H1 (cell line): Measurements from ENCODE around the gene ADAMTS17. TPM values are rescaled to one million over a fixed set of nuclear protein-coding genes. Genes with fewer than 3 reads are reported as not detected.

Experiments used
- CTCF ChIA-PET: fragments of 300-600 bp; sonication (Branson Sonifier 250); formaldehyde crosslinking; loops from one replicate; lab custom pipeline; 2021; ENCODE audit not compliant: partially characterized antibody; lab: Charles Lee
- POLR2A ChIA-PET: fragments of 300-600 bp; sonication (Branson Sonifier 250); formaldehyde crosslinking; loops from one replicate; lab custom pipeline; 2021; ENCODE audit warnings: inconsistent platforms; ENCODE audit not compliant: partially characterized antibody; lab: Charles Lee
- DNase-seq, 2 experiments: peaks; one replicate each; pipeline versions ENCODE4 v3.0.0 to v3.0.0-alpha.2; 2010 to 2022; ENCODE audit warnings: low spot score in 2 of 2, low read depth in 1 of 2, mixed read lengths in 1 of 2
- FAIRE-seq: peaks from 2 replicates; lab custom pipeline; 2011; peaks lifted over from hg19 to GRCh38; lab: Jason Lieb, UNC
- H2AFZ ChIP-seq: 2 replicates; pipeline ENCODE4 v1.8.1; 2012; ENCODE audit warnings: low read length, inconsistent platforms
- H2AK5ac ChIP-seq: 2 replicates; pipeline ENCODE4 v1.6.1; 2013; ENCODE audit warnings: low read depth, low read length
- H2BK120ac ChIP-seq: replicated peaks from 2 replicates; pipeline ENCODE3; 2013; ENCODE audit warnings: low read depth, low read length, inconsistent platforms
- H2BK12ac ChIP-seq: 2 replicates; pipeline ENCODE4 v1.6.1; 2013; ENCODE audit warnings: low read depth, low read length
- H2BK15ac ChIP-seq: 2 replicates; pipeline ENCODE4 v1.6.1; 2013; ENCODE audit warnings: low read length
- H2BK20ac ChIP-seq: 2 replicates; pipeline ENCODE4 v1.6.1; 2013; ENCODE audit warnings: low read length
- H2BK5ac ChIP-seq: 2 replicates; pipeline ENCODE4 v1.6.1; 2013; ENCODE audit warnings: low read depth, low read length
- H3K14ac ChIP-seq: 2 replicates; pipeline ENCODE4 v1.6.1; 2013; ENCODE audit warnings: inconsistent platforms; ENCODE audit not compliant: insufficient read length
- H3K18ac ChIP-seq: 2 replicates; pipeline ENCODE4 v1.6.1; 2013; ENCODE audit warnings: low read length; ENCODE audit errors: extremely low read depth
- H3K23ac ChIP-seq: 2 replicates; pipeline ENCODE4 v1.6.1; 2013; ENCODE audit warnings: inconsistent platforms; ENCODE audit not compliant: insufficient read length
- H3K23me2 ChIP-seq: 2 replicates; pipeline ENCODE4 v1.6.1; 2013; ENCODE audit warnings: low read depth, low read length
- H3K27ac ChIP-seq: 2 replicates; pipeline ENCODE4 v1.6.1; 2011; ENCODE audit warnings: low read depth, low read length, inconsistent platforms
- H3K27me3 ChIP-seq, 4 experiments: replicated peaks in 1 of 4; 1 replicate in 1 of 4; 2 replicates in 3 of 4; pipeline versions ENCODE4 v1.6.1 to v1.8.1; 2011 to 2013; ENCODE audit warnings: low read length in 3 of 4, mild to moderate bottlenecking in 3 of 4, inconsistent platforms in 2 of 4, mixed read lengths in 2 of 4, moderate library complexity in 1 of 4; ENCODE audit not compliant: control insufficient read depth in 3 of 4, insufficient read depth in 3 of 4; ENCODE audit errors: extremely low read depth in 1 of 4
- H3K36me3 ChIP-seq, 4 experiments: 2 replicates each; pipeline versions ENCODE4 v1.6.1 to v1.8.1; 2011 to 2013; ENCODE audit warnings: mild to moderate bottlenecking in 4 of 4, low read length in 3 of 4, moderate library complexity in 2 of 4, control low read depth in 1 of 4, inconsistent platforms in 1 of 4; ENCODE audit not compliant: insufficient read depth in 4 of 4, control insufficient read depth in 2 of 4
- H3K4ac ChIP-seq: replicated peaks from 2 replicates; pipeline ENCODE3; 2013; ENCODE audit warnings: low read length, low read depth, mixed read lengths, inconsistent platforms; ENCODE audit not compliant: insufficient read length
- H3K4me1 ChIP-seq, 4 experiments: replicated peaks in 1 of 4; 1 replicate in 1 of 4; 2 replicates in 3 of 4; pipeline versions ENCODE4 v1.6.1 to v1.8.1; 2011 to 2013; ENCODE audit warnings: low read length in 3 of 4, inconsistent platforms in 2 of 4, mixed read lengths in 1 of 4; ENCODE audit not compliant: insufficient read depth in 4 of 4, control insufficient read depth in 3 of 4
- H3K4me2 ChIP-seq, 2 experiments: 2 replicates each; pipeline versions ENCODE4 v1.6.1 to v1.8.1; 2011 to 2013; ENCODE audit warnings: low read depth in 2 of 2, low read length in 2 of 2, control low read depth in 1 of 2, inconsistent platforms in 1 of 2, mild to moderate bottlenecking in 1 of 2; ENCODE audit not compliant: insufficient read depth in 1 of 2
- H3K4me3 ChIP-seq, 4 experiments: fragments of 200-600, 300-600 bp in 1 of 4; sonication (generic), shearing (Covaris generic), sonication (Bioruptor Twin) in 1 of 4; 2 replicates each; pipeline versions ENCODE4 v1.5.1 to v1.8.1; 2011 to 2016; ENCODE audit warnings: low read length in 4 of 4, low read depth in 3 of 4, control low read depth in 2 of 4, inconsistent platforms in 2 of 4, mild to moderate bottlenecking in 2 of 4, mixed read lengths in 1 of 4, moderate library complexity in 1 of 4; ENCODE audit not compliant: insufficient read depth in 2 of 4; ENCODE audit errors: extremely low read depth in 1 of 4
- H3K56ac ChIP-seq: replicated peaks from 2 replicates; pipeline ENCODE3; 2013; ENCODE audit warnings: low read depth, mild to moderate bottlenecking, mixed read lengths, low read length, inconsistent platforms; ENCODE audit not compliant: insufficient read length
- H3K79me1 ChIP-seq: 2 replicates; pipeline ENCODE4 v1.6.1; 2013; ENCODE audit warnings: low read depth, low read length, control low read depth
- H3K79me2 ChIP-seq, 2 experiments: 2 replicates each; pipeline versions ENCODE4 v1.6.1 to v1.8.1; 2012 to 2013; ENCODE audit warnings: low read length in 2 of 2, mild to moderate bottlenecking in 2 of 2, inconsistent platforms in 1 of 2; ENCODE audit not compliant: insufficient read depth in 2 of 2, control insufficient read depth in 1 of 2
- H3K9ac ChIP-seq, 4 experiments: replicated peaks in 1 of 4; 1 replicate in 1 of 4; 2 replicates in 3 of 4; pipeline versions ENCODE4 v1.6.1 to v1.8.1; 2011 to 2013; ENCODE audit warnings: low read depth in 3 of 4, low read length in 3 of 4, control low read depth in 2 of 4, mild to moderate bottlenecking in 2 of 4, moderate library complexity in 2 of 4, inconsistent platforms in 1 of 4; ENCODE audit errors: extremely low read depth in 1 of 4
- H3K9me3 ChIP-seq, 2 experiments: 2 replicates each; pipeline versions ENCODE4 v1.6.1 to v1.8.1; 2012 to 2013; ENCODE audit warnings: mild to moderate bottlenecking in 2 of 2, moderate library complexity in 2 of 2, control low read depth in 1 of 2, inconsistent platforms in 1 of 2, low read depth in 1 of 2, low read length in 1 of 2, mixed read lengths in 1 of 2; ENCODE audit not compliant: insufficient read depth in 2 of 2
- H4K20me1 ChIP-seq, 2 experiments: replicated peaks in 1 of 2; 2 replicates each; pipeline versions ENCODE3 to v1.8.1; 2011 to 2013; ENCODE audit warnings: inconsistent platforms in 2 of 2, low read length in 2 of 2, mild to moderate bottlenecking in 1 of 2; ENCODE audit not compliant: insufficient read depth in 2 of 2, control insufficient read depth in 1 of 2
- H4K5ac ChIP-seq: 2 replicates; pipeline ENCODE4 v1.6.1; 2013; ENCODE audit warnings: low read length, low read depth, mixed read lengths, inconsistent platforms; ENCODE audit not compliant: insufficient read length
- H4K8ac ChIP-seq: 2 replicates; pipeline ENCODE4 v1.8.0; 2013; ENCODE audit warnings: mild to moderate bottlenecking, moderate library complexity, low read length, inconsistent platforms; ENCODE audit not compliant: insufficient read depth; ENCODE audit errors: extremely low read depth
- H4K91ac ChIP-seq: replicated peaks from 2 replicates; pipeline ENCODE3; 2013; ENCODE audit warnings: low read length, mixed read lengths, inconsistent platforms; ENCODE audit not compliant: insufficient read length
- ASH2L ChIP-seq: fragments of 200-600, 300-600 bp; sonication (generic); IDR thresholded peaks from one replicate; pipeline ENCODE4 v1.7.1; 2017; ENCODE audit warnings: low read length
- BCL11A ChIP-seq, 2 experiments: IDR thresholded peaks; one replicate each; pipeline ENCODE4 v1.6.1; 2011; ENCODE audit warnings: low read depth in 2 of 2, low read length in 2 of 2, mild to moderate bottlenecking in 2 of 2
- BRCA1 ChIP-seq: IDR thresholded peaks from 2 replicates; pipeline ENCODE4 v1.6.1; 2012; ENCODE audit warnings: low read depth, low read length, improper control_type of control experiment
- CBX5 ChIP-seq: fragments of 300-800, 300-1000 bp; sonication (generic); IDR thresholded peaks from 2 replicates; pipeline ENCODE4 v1.7.1; 2016; ENCODE audit warnings: antibody characterized with exemption, low read length, low read depth
- POU5F1 ChIP-seq: IDR thresholded peaks from 2 replicates; pipeline ENCODE4 v1.6.1; 2011; ENCODE audit warnings: low read depth, mild to moderate bottlenecking, low read length, moderate library complexity
- RNF2 ChIP-seq: fragments of 200-900, 300-1000 bp; sonication (generic); IDR thresholded peaks from 2 replicates; pipeline ENCODE4 v1.7.1; 2016; ENCODE audit warnings: borderline replicate concordance, low read depth, mild to moderate bottlenecking, antibody characterized with exemption, low read length; ENCODE audit not compliant: poor library complexity, severe bottlenecking; ENCODE audit errors: missing control alignments
- SIX5 ChIP-seq: IDR thresholded peaks from 2 replicates; pipeline ENCODE4 v1.6.1; 2011; ENCODE audit warnings: mild to moderate bottlenecking, low read depth, low read length
- SRF ChIP-seq: IDR thresholded peaks from 2 replicates; pipeline ENCODE4 v1.6.1; 2011; ENCODE audit warnings: mild to moderate bottlenecking, low read depth, low read length, moderate library complexity
- TBP ChIP-seq: IDR thresholded peaks from 2 replicates; pipeline ENCODE4 v1.6.1; 2011; ENCODE audit warnings: low read depth, low read length, improper control_type of control experiment
- TCF12 ChIP-seq: IDR thresholded peaks from 2 replicates; pipeline ENCODE4 v1.6.1; 2011; ENCODE audit warnings: low read depth, mild to moderate bottlenecking, low read length
- YY1 ChIP-seq: IDR thresholded peaks from 2 replicates; pipeline ENCODE4 v1.6.1; 2011; ENCODE audit warnings: low read depth, mild to moderate bottlenecking, low read length
- WGBS, 2 experiments: shearing (Covaris generic) in 1 of 2; methylation state at CpG; one replicate each; pipeline versions ENCODE4 v1.1.6 to v1.1.7; 2013 to 2015; ENCODE audit warnings: low lambda C conversion rate in 2 of 2, mixed read lengths in 2 of 2, inconsistent platforms in 1 of 2, low coverage in 1 of 2, missing lambda C conversion rate in 1 of 2; ENCODE audit not compliant: insufficient replicate concordance in 2 of 2, insufficient coverage in 1 of 2, insufficient read length in 1 of 2; ENCODE audit errors: extremely low coverage in 1 of 2, missing lambda C conversion rate in 1 of 2; 5-methylcytosine and 5-hydroxymethylcytosine counted together
- polyA plus RNA-seq, 7 experiments: library from polyadenylated mRNA; depleted of rRNA in 3 of 7; stranded (reverse) in 5 of 7; unstranded in 2 of 7; fragments of >200 nt in 5 of 7; fragments of 200-250 nt in 2 of 7; gene quantifications; 1 replicate in 5 of 7; 2 replicates in 1 of 7; 4 replicates in 1 of 7; pipeline versions ENCODE4 v1.2.1 to v1.2.3, GENCODE V29; 2011 to 2013; ENCODE audit warnings: missing spikeins in 2 of 7, mixed read lengths in 2 of 7
- total RNA-seq: library from RNA; stranded (reverse); fragmentation: NEBNext Ultra II Directional; extraction: Animal tissue kit (Norgen Biotek cat#: 25700); gene quantifications from 2 replicates; pipeline ENCODE4 v1.2.1, GENCODE V29; 2021
- TF ChIP-seq, protein P1 (sequence below): IDR thresholded peaks from 2 replicates; pipeline ENCODE4 v1.6.1; 2012; ENCODE audit warnings: inconsistent platforms

ADAMTS17 gene
- total and polyA plus RNA-seq, 2 of the 8 experiments (the other 6 are each of a cell fraction or from before 2014, with no cell fraction given), result 0.51 to 1.7 TPM

DNA sequence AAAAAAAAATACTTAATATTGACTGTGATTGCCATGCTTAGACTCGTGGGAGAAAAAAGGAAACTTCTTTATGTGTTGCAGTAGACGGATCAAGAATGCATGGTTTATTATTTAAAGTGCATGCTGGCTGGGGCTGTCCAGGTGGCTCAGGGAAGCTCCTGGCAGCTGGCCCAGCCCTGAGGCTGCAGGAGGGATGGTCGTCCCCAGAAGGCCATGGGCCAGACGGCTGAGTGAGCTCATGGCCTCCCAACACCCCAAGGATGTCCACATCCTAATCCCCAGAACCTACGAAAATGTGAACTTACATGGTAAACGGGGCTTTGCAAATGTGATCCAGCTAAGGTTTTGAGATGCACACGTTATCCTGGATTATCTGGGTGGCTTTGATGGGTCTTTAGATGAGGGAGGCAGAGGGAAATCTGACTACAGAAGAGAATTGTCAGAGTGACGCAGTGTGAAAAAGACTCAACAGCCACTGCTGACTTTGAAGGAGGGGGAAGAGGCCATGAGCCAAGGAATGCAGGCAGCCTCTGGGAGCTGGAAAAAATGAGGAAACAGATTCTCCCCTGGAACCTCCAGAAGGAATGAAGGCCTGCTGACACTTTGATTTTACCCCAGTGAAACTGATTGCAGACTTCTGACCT is 29.8 kb downstream of the ADAMTS17 start:
- no peak overlapping the region for H3K14ac ChIP-seq
- ChIA-PET POLR2A (no interaction called here), CTCF (interaction anchor here (1.0 to 1.4 kb wide), 3 partner anchors 27 to 41 kb away, joined by 3 to 4 read pairs (median 3); no protein-coding TSS in a partner anchor)
- H2BK20ac ChIP-seq, result no peak overlapping the region
- no peak overlapping the region for H2BK12ac ChIP-seq
- no peaks in the 10 kb centered on the region for H3K36me3 ChIP-seq
- no peak for FAIRE-seq
- no peak for DNase-seq
- H3K9ac ChIP-seq, result no peak overlapping the region
- H3K79me1 ChIP-seq, result no peaks in the 10 kb centered on the region
- H3K4me3 ChIP-seq, result no peak overlapping the region
- no peaks in the 10 kb centered on the region for H3K79me2 ChIP-seq
- H4K20me1 ChIP-seq, result no peaks in the 10 kb centered on the region
- H2BK15ac ChIP-seq, result no peak overlapping the region
- no peak overlapping the region for H2AK5ac ChIP-seq
- H3K27me3 ChIP-seq, result no peaks in the 10 kb centered on the region
- H4K8ac ChIP-seq, result no peak overlapping the region
- H3K27ac ChIP-seq, result no peak overlapping the region
- H2BK5ac ChIP-seq, result no peak overlapping the region
- H3K56ac ChIP-seq, result no peak overlapping the region
- no peaks in the 10 kb centered on the region for H3K23me2 ChIP-seq
- H3K4me2 ChIP-seq, result no peak overlapping the region
- H2BK120ac ChIP-seq, result no peak overlapping the region
- no peaks in the 10 kb centered on the region for H3K4me1 ChIP-seq
- WGBS, 2 experiments, result 92% methylated on average over 8 of the region's 8 CpGs; no CpG with 5 or more reads in 1 of the 2 experiments
- H2AFZ ChIP-seq, result no peak overlapping the region
- H4K5ac ChIP-seq, result no peak overlapping the region
- no peak overlapping the region for H3K23ac ChIP-seq
- H3K4ac ChIP-seq, result no peak overlapping the region
- no peak overlapping the region for H3K18ac ChIP-seq
- no peaks in the 10 kb centered on the region; a peak in 1 of 4 replicates for H3K9me3 ChIP-seq
- H4K91ac ChIP-seq, result no peak overlapping the region
- no peak for TF ChIP-seq BRCA1
- no peak for TF ChIP-seq CBX5
- no peak for TF ChIP-seq TBP
- TF ChIP-seq BCL11A (IDR thresholded peaks at IDR 0.05; ENCODE audit: low read depth in 2 of 2, low read length in 2 of 2), result no peak
- TF ChIP-seq SRF, result no peak
- TF ChIP-seq TCF12, result no peak
- no peak for TF ChIP-seq POU5F1
- no peak for TF ChIP-seq SIX5
- no peak for TF ChIP-seq RNF2
- no peak for TF ChIP-seq YY1
- no peak for TF ChIP-seq ASH2L
- TF ChIP-seq, protein P1, sequence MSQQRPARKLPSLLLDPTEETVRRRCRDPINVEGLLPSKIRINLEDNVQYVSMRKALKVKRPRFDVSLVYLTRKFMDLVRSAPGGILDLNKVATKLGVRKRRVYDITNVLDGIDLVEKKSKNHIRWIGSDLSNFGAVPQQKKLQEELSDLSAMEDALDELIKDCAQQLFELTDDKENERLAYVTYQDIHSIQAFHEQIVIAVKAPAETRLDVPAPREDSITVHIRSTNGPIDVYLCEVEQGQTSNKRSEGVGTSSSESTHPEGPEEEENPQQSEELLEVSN, result no peak
